Panc1 (cell line): ENCODE measurements around the gene SMAD7. TPM values are rescaled to one million over a fixed set of nuclear protein-coding genes. Genes with fewer than 3 reads are reported as not detected.

Experiments used
- ATAC-seq: fragments of 200-7000 bp; cut with Tn5 transposase; 2 replicates; pipeline ENCODE4 v1.9.1; 2020; ENCODE audit warnings: mild to moderate bottlenecking, moderate library complexity
- BruUV-seq: library from RNA; stranded (reverse); fragments of 400-500 nt; replicated peaks from 2 replicates; lab custom pipeline; 2021; lab: Mats Ljungman, UMichigan
- CTCF ChIA-PET: fragments of 300-600 bp; sonication (Branson Sonifier 250); formaldehyde crosslinking; loops from one replicate; lab custom pipeline; 2022; ENCODE audit warnings: antibody characterized with exemption; lab: Charles Lee
- POLR2A ChIA-PET: fragments of 300-600 bp; sonication (Branson Sonifier 250); formaldehyde crosslinking; loops from one replicate; lab custom pipeline; 2022; ENCODE audit warnings: antibody characterized with exemption; lab: Charles Lee
- DNase-seq: peaks from one replicate; pipeline ENCODE4 v3.0.0-alpha.2; 2010; ENCODE audit warnings: low read depth, low spot score
- H3K27ac ChIP-seq: 2 replicates; pipeline ENCODE4 v1.5.1; 2011; ENCODE audit warnings: mild to moderate bottlenecking, low read length, inconsistent platforms
- H3K27me3 ChIP-seq: fragments of 200-500 bp; sonication (Bioruptor generic); 2 replicates; pipeline ENCODE4 v1.6.0; 2014; ENCODE audit warnings: low read length, inconsistent platforms; ENCODE audit not compliant: control insufficient read depth, insufficient read depth
- H3K36me3 ChIP-seq: fragments of 200-500 bp; sonication (Bioruptor generic); 2 replicates; pipeline ENCODE4 v1.5.1; 2014; ENCODE audit warnings: inconsistent platforms, mild to moderate bottlenecking, low read length, moderate library complexity; ENCODE audit not compliant: control insufficient read depth, insufficient read depth
- H3K4me1 ChIP-seq: 2 replicates; pipeline ENCODE4 v1.5.1; 2011; ENCODE audit warnings: inconsistent platforms, mild to moderate bottlenecking, low read length, moderate library complexity; ENCODE audit not compliant: control insufficient read depth, insufficient read depth
- H3K4me3 ChIP-seq, 2 experiments: 2 replicates each; pipeline ENCODE4 v1.5.1; 2011 to 2012; ENCODE audit warnings: low read depth in 2 of 2, low read length in 2 of 2, mild to moderate bottlenecking in 2 of 2, inconsistent platforms in 1 of 2, moderate library complexity in 1 of 2
- H3K9me3 ChIP-seq: fragments of 200-500 bp; sonication (Bioruptor generic); 2 replicates; pipeline ENCODE4 v1.5.1; 2014; ENCODE audit warnings: low read depth, mild to moderate bottlenecking, inconsistent platforms, low read length, moderate library complexity; ENCODE audit not compliant: control insufficient read depth, insufficient read depth
- CTCF ChIP-seq: fragments of 450-650 bp; IDR thresholded peaks from 2 replicates; pipeline ENCODE4 v1.5.1; 2017; ENCODE audit warnings: mild to moderate bottlenecking
- POLR2AphosphoS5 ChIP-seq: IDR thresholded peaks from 2 replicates; pipeline ENCODE4 v1.6.1; 2012; ENCODE audit warnings: mild to moderate bottlenecking, low read depth, low read length, moderate library complexity
- REST ChIP-seq, 2 experiments: IDR thresholded peaks; 2 replicates each; pipeline ENCODE4 v1.6.1; 2011 to 2012; ENCODE audit warnings: low read depth in 2 of 2, control low read depth in 1 of 2, low read length in 1 of 2, mild to moderate bottlenecking in 1 of 2, moderate library complexity in 1 of 2; ENCODE audit not compliant: insufficient read depth in 1 of 2
- SIN3A ChIP-seq: IDR thresholded peaks from 2 replicates; pipeline ENCODE4 v1.6.1; 2012; ENCODE audit warnings: low read depth, mild to moderate bottlenecking, low read length, moderate library complexity, borderline replicate concordance; ENCODE audit not compliant: insufficient read depth
- TCF7L2 ChIP-seq: IDR thresholded peaks from 2 replicates; pipeline ENCODE4 v1.6.1; 2011; ENCODE audit warnings: mild to moderate bottlenecking, low read depth, low read length, inconsistent platforms
- in situ Hi-C: cut with HindIII; loops from 2 replicates; pipeline ENCODE4 v1.10.0; 2016; ENCODE audit warnings: low sequenced_read_pairs, low pct_unique_long_range_greater_than_20kb
- intact Hi-C: fragments of 100-400 bp; cut with micrococcal nuclease; formaldehyde crosslinking; loops from one replicate; pipeline ENCODE4 v1.10.0; 2022; ENCODE audit not compliant: unreplicated experiment
- total RNA-seq: library from RNA; stranded (reverse); gene quantifications from one replicate; pipeline ENCODE4 v1.2.1, GENCODE V29; 2021; ENCODE audit not compliant: unreplicated experiment

The SMAD7 gene
- total RNA-seq, 1 experiment from 2014 or later, result 21.3 TPM

DNA sequence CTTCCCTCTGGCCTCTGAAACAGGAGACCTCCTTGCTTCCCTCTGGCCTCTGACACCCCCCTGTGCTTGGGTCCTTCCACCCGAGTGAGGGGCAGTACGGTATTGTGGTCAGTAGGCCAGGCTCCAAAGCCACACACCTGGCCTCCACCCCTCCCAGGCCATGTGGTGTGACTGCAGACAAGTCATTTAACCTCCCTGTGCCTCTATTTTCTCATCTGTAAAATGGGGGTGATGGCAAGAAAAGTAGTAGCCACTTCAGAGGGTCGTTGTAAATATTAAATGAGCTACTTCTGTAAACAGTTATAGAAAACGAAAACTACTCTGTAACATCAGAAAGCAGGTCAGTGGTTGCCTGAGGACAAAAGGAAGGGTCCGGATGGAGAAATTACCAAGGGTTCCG, 74.2 kb downstream of the SMAD7 start:
- BruUV-seq, result no TSS peak
- TF ChIP-seq TCF7L2, result no peak
- Histone ChIP-seq H3K4me3 (no peak overlapping the region), H3K9me3 (no peaks in the 10 kb centered on the region), H3K27ac (peak overlapping the region; percentile 73), H3K27me3 (no peaks in the 10 kb centered on the region), H3K36me3 (no peaks in the 10 kb centered on the region), H3K4me1 (peaks cover 37% of the 10 kb centered on the region)
- DNase-seq (no peak), ATAC-seq (no peak)
- ChIA-PET CTCF (interaction anchor here (0.6 kb wide), 1 partner anchor 68 kb away, joined by 5 read pairs; no protein-coding TSS in a partner anchor), POLR2A (no interaction called here)
- in situ Hi-C loops, result no loop called here
- intact Hi-C loops, result no loop called here

DNA sequence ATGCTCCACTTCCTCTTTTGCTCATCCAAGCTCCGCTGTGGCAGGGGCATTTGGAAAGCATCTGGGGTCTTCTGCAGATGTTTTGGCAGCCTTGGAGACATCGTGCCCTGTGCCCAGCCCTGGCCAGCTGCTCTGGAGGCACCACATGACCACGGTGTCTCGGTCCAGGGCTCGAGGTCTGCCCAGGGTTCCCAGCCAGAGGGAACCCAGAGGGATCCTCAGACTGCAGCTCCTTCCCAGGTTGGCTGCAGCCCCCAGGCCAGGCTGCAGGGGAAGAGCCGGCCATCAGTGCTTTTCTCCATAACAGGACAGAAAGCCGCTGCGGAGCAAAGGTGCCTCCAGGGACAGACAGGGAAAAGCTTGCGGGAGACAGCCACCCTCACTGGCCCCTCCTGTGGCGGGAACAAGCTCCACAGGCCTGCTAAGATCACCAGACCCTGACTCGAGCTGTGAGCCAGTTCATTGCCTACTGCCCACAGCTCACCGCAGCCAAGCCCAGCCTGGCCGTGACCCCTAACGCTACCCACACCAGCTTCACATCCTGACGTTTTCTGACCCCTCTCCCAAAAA, 74.7 kb downstream of the SMAD7 start:
- ChIA-PET CTCF (interaction anchor here (0.6 kb wide), 1 partner anchor 68 kb away, joined by 5 read pairs; no protein-coding TSS in a partner anchor), POLR2A (interaction anchor here (0.6 kb wide), 1 partner anchor 362 kb away, joined by 3 read pairs; no protein-coding TSS in a partner anchor)
- H3K36me3 ChIP-seq, result no peaks in the 10 kb centered on the region
- BruUV-seq, result no TSS peak
- peaks cover 37% of the 10 kb centered on the region for H3K4me1 ChIP-seq
- intact Hi-C loops, result no loop called here
- TF ChIP-seq TCF7L2 (no peak), REST (IDR thresholded peaks at IDR 0.05; ENCODE audit: insufficient read depth in 1 of 2, low read depth in 2 of 2, low read length in 1 of 2) (no peak), SIN3A (no peak), CTCF (no peak), POLR2AphosphoS5 (no peak)
- no peaks in the 10 kb centered on the region for H3K27me3 ChIP-seq
- ATAC-seq, result peak; percentile 49
- no peak overlapping the region for H3K4me3 ChIP-seq
- H3K27ac ChIP-seq, result peak overlapping the region; percentile 73
- in situ Hi-C loops, result no loop called here
- DNase-seq, result no peak
- H3K9me3 ChIP-seq, result no peaks in the 10 kb centered on the region

DNA sequence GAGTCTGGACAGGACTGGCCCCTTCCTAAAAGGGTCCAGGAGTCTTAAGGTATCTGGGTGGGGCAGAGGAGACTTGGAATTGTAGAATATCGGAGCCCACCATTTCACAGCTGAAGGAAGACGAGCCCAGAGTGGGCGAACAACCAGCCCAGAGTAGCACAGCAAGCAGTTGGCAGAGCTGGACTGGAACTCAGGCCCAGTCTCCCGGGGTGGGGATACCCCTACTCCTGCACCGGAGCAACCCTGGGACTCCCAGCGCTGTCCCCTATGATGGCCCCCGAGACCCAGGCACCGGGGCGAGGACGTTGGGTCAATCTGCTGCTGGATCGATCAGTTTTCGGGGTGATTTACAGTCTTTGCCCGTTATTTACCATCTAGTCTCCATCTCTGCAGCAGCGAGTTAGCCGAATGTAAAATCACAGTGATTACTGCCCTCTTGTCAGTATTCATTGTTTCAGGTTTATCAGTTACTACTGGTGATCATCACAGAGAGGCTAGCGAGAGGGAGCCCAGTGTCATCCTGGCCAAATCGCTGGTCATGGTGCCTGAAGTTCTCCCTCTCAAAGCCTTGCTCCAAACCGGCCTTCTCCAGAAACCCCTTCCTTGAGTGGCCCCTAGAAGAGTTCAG, 75.3 kb downstream of the SMAD7 start:
- in situ Hi-C loops (no loop called here), intact Hi-C loops (no loop called here)
- H3K36me3 ChIP-seq, result no peaks in the 10 kb centered on the region
- ChIA-PET CTCF (no interaction called here), POLR2A (interaction anchor here (0.6 kb wide), 2 partner anchors 54 to 363 kb away, joined by 3 read pairs; no protein-coding TSS in a partner anchor)
- BruUV-seq, result no TSS peak
- TF ChIP-seq POLR2AphosphoS5 (no peak), CTCF (no peak), REST (IDR thresholded peaks at IDR 0.05; ENCODE audit: insufficient read depth in 1 of 2, low read depth in 2 of 2, low read length in 1 of 2) (no peak), TCF7L2 (no peak), SIN3A (no peak)
- no peak overlapping the region for H3K4me3 ChIP-seq
- H3K27ac ChIP-seq, result peak overlapping the region; percentile 73; the same call in 1 of the 2 replicates
- no peaks in the 10 kb centered on the region for H3K9me3 ChIP-seq
- H3K27me3 ChIP-seq, result no peaks in the 10 kb centered on the region
- H3K4me1 ChIP-seq, result peaks cover 37% of the 10 kb centered on the region
- peak; percentile 3; the same call in 1 of the 2 replicates for ATAC-seq
- no peak for DNase-seq
